ENCODE measurements around the gene INVS. TPM values are rescaled to one million over a fixed set of nuclear protein-coding genes. Genes with fewer than 3 reads are reported as not detected.

INVS gene
- total RNA-seq, 4 donors from 2014 or later: 19.2 to 24.1 (median 23.4) TPM

GRCh38 chr9:100170085-100170484, 71.0 kb downstream of the INVS start:
- no peak overlapping the region for H3K27ac ChIP-seq (replicated peaks in 1 of 4)
- peaks cover 0 to 8% (median 4%) of the 10 kb centered on the region in 4 donors for H3K36me3 ChIP-seq
- no peaks in the 10 kb centered on the region for H3K27me3 ChIP-seq
- peaks cover 0 to 8% (median 0%) of the 10 kb centered on the region in 4 donors for H3K4me1 ChIP-seq
- no peak overlapping the region for H3K4me3 ChIP-seq
- no peak for DNase-seq (ENCODE audit: extremely low spot score)
- intact Hi-C loops (cut with DNase I): no loop called here
- TF ChIP-seq POLR2AphosphoS5 (IDR thresholded peaks at IDR 0.05) (no peak), POLR2A (IDR thresholded peaks at IDR 0.05; ENCODE audit: low read depth) (no peak), CTCF (IDR thresholded peaks at IDR 0.05) (no peak), EP300 (IDR thresholded peaks at IDR 0.05) (no peak)
- H3K9me3 ChIP-seq: no peaks in the 10 kb centered on the region

- H3K27ac ChIP-seq (replicated peaks in 1 of 4): no peak overlapping the region
- intact Hi-C loops (cut with DNase I): no loop called here
- no peak for DNase-seq (ENCODE audit: extremely low spot score)
- peaks cover 0 to 13% (median 4%) of the 10 kb centered on the region in 4 donors for H3K36me3 ChIP-seq
- H3K4me3 ChIP-seq: no peak overlapping the region
- peaks cover 0 to 8% (median 0%) of the 10 kb centered on the region in 4 donors for H3K4me1 ChIP-seq
- H3K9me3 ChIP-seq: no peaks in the 10 kb centered on the region
- no peak for TF ChIP-seq EP300 (IDR thresholded peaks at IDR 0.05)
- TF ChIP-seq CTCF (IDR thresholded peaks at IDR 0.05): no peak
- TF ChIP-seq POLR2A (IDR thresholded peaks at IDR 0.05; ENCODE audit: low read depth): no peak
- TF ChIP-seq POLR2AphosphoS5 (IDR thresholded peaks at IDR 0.05): no peak
- H3K27me3 ChIP-seq: no peaks in the 10 kb centered on the region
Observed at GRCh38 chr9:100170556-100170955, 71.5 kb downstream of the INVS start.

- no peak for TF ChIP-seq POLR2AphosphoS5 (IDR thresholded peaks at IDR 0.05)
- no peaks in the 10 kb centered on the region for H3K36me3 ChIP-seq
- H3K4me3 ChIP-seq: no peak overlapping the region
- 85% methylated on average over 1 of the region's 1 CpG for WGBS
- H3K4me1 ChIP-seq: no peaks in the 10 kb centered on the region
- DNase-seq (ENCODE audit: extremely low spot score): no peak
- H3K27me3 ChIP-seq: no peaks in the 10 kb centered on the region
- intact Hi-C loops (cut with DNase I): no loop called here
- H3K9me3 ChIP-seq: peaks cover 0 to 39% (median 25%) of the 10 kb centered on the region in 4 donors
- no peak overlapping the region for H3K27ac ChIP-seq (replicated peaks in 1 of 4)
Observed at GRCh38 chr9:100186356-100186755, 87.3 kb downstream of the INVS start.

GRCh38 chr9:100190339-100190738, 91.3 kb downstream of the INVS start:
- H3K4me1 ChIP-seq: no peaks in the 10 kb centered on the region
- no peak overlapping the region for H3K4me3 ChIP-seq
- peaks cover 0 to 10% (median 4%) of the 10 kb centered on the region in 4 donors for H3K36me3 ChIP-seq
- peaks cover 0 to 51% (median 33%) of the 10 kb centered on the region in 4 donors for H3K9me3 ChIP-seq
- no peak overlapping the region for H3K27ac ChIP-seq (replicated peaks in 1 of 4)
- TF ChIP-seq POLR2AphosphoS5 (IDR thresholded peaks at IDR 0.05): no peak
- no peak for TF ChIP-seq EP300 (IDR thresholded peaks at IDR 0.05)
- TF ChIP-seq POLR2A (IDR thresholded peaks at IDR 0.05; ENCODE audit: low read depth): no peak
- TF ChIP-seq CTCF (IDR thresholded peaks at IDR 0.05): no peak
- intact Hi-C loops (cut with DNase I): no loop called here
- 93% methylated on average over 2 of the region's 2 CpGs for WGBS
- no peaks in the 10 kb centered on the region for H3K27me3 ChIP-seq
- no peak for DNase-seq (ENCODE audit: extremely low spot score)

- H3K27me3 ChIP-seq: no peaks in the 10 kb centered on the region
- peaks cover 0 to 10% (median 4%) of the 10 kb centered on the region in 4 donors for H3K36me3 ChIP-seq
- no peaks in the 10 kb centered on the region for H3K4me1 ChIP-seq
- peaks cover 0 to 51% (median 33%) of the 10 kb centered on the region in 4 donors for H3K9me3 ChIP-seq
- intact Hi-C loops (cut with DNase I): no loop called here
- H3K4me3 ChIP-seq: no peak overlapping the region
- DNase-seq (ENCODE audit: extremely low spot score): no peak
- TF ChIP-seq CTCF (IDR thresholded peaks at IDR 0.05) (no peak), POLR2A (IDR thresholded peaks at IDR 0.05; ENCODE audit: low read depth) (no peak), EP300 (IDR thresholded peaks at IDR 0.05) (no peak), POLR2AphosphoS5 (IDR thresholded peaks at IDR 0.05) (no peak)
- no peak overlapping the region for H3K27ac ChIP-seq (replicated peaks in 1 of 4)
Observed at GRCh38 chr9:100191264-100191663, 92.2 kb downstream of the INVS start.
